Measurements from ENCODE around the gene EEA1. TPM values are rescaled to one million over a fixed set of nuclear protein-coding genes. Genes with fewer than 3 reads are reported as not detected.

Gene EEA1
- total and polyA plus RNA-seq, 2 of the 8 experiments (the other 6 are each of a cell fraction or from before 2014, with no cell fraction given) = 1.0 to 18.8 TPM

DNA sequence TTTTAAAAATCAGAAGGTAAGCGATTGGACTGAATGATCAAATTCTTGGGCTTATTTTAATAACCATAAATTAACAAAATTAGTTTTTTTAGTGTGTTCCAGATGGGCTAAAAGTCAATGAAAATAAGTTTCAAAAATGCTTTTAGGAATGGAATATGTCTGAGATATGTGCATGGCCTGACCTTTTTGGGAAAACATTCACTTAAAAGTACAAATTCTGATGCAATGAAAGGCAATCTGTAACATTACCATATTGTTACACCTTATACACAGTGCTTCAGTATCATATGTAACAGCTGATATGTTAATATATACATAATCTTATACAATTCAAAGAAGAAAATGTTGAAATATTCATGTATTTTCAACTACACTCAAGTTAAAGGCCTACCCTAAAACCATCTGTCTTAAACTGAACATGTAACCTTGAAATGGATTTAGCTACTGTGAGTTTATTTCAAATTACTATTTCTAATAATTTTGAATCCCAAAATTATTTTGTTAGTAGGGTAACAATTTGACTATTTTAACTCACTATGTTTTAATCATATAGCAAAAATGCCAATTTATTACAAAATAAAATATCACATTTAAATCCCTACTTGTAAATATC, 84.8 kb downstream of the EEA1 start:
- Histone ChIP-seq H2AFZ (ENCODE audit: low read length) (no peak overlapping the region), H3K27ac (ENCODE audit: low read depth, low read length) (no peak overlapping the region), H3K23ac (ENCODE audit: insufficient read length) (no peak overlapping the region), H3K36me3 (ENCODE audit: control insufficient read depth in 2 of 4, insufficient read depth in 4 of 4, low read length in 3 of 4) (peaks cover 0 to 3% (median 0%) of the 10 kb centered on the region in 4 experiments; a peak in 2 of 8 replicates), H3K4ac (replicated peaks; ENCODE audit: insufficient read length, low read depth, low read length) (no peak overlapping the region), H3K4me2 (ENCODE audit: insufficient read depth in 1 of 2, low read depth in 2 of 2, low read length in 2 of 2) (no peak overlapping the region), H4K91ac (replicated peaks; ENCODE audit: insufficient read length, low read length) (no peak overlapping the region), H4K8ac (ENCODE audit: extremely low read depth, insufficient read depth, low read length) (no peak overlapping the region), H3K56ac (replicated peaks; ENCODE audit: insufficient read length, low read depth, low read length) (no peak overlapping the region), H3K79me2 (ENCODE audit: control insufficient read depth in 1 of 2, insufficient read depth in 2 of 2, low read length in 2 of 2) (no peaks in the 10 kb centered on the region), H2BK15ac (ENCODE audit: low read length) (no peak overlapping the region), H3K4me3 (ENCODE audit: extremely low read depth in 1 of 4, insufficient read depth in 2 of 4, low read depth in 3 of 4, low read length in 4 of 4) (no peak overlapping the region), H3K9ac (replicated peaks in 1 of 4; ENCODE audit: extremely low read depth in 1 of 4, low read depth in 3 of 4, low read length in 3 of 4) (no peak overlapping the region), H3K4me1 (replicated peaks in 1 of 4; ENCODE audit: control insufficient read depth in 3 of 4, insufficient read depth in 4 of 4, low read length in 3 of 4) (no peaks in the 10 kb centered on the region), H3K9me3 (ENCODE audit: insufficient read depth in 2 of 2, low read depth in 1 of 2, low read length in 1 of 2) (no peaks in the 10 kb centered on the region), H2BK20ac (ENCODE audit: low read length) (no peak overlapping the region), H4K20me1 (replicated peaks in 1 of 2; ENCODE audit: control insufficient read depth in 1 of 2, insufficient read depth in 2 of 2, low read length in 2 of 2) (no peaks in the 10 kb centered on the region), H2BK120ac (replicated peaks; ENCODE audit: low read depth, low read length) (no peak overlapping the region), H2BK12ac (ENCODE audit: low read depth, low read length) (no peak overlapping the region), H2AK5ac (ENCODE audit: low read depth, low read length) (no peak overlapping the region), H3K23me2 (ENCODE audit: low read depth, low read length) (no peaks in the 10 kb centered on the region), H3K14ac (ENCODE audit: insufficient read length) (no peak overlapping the region), H4K5ac (ENCODE audit: insufficient read length, low read depth, low read length) (no peak overlapping the region), H2BK5ac (ENCODE audit: low read depth, low read length) (no peak overlapping the region), H3K18ac (ENCODE audit: extremely low read depth, low read length) (no peak overlapping the region), H3K27me3 (replicated peaks in 1 of 4; ENCODE audit: control insufficient read depth in 3 of 4, extremely low read depth in 1 of 4, insufficient read depth in 3 of 4, low read length in 3 of 4) (no peaks in the 10 kb centered on the region), H3K79me1 (ENCODE audit: low read depth, low read length) (no peaks in the 10 kb centered on the region)
- TF ChIP-seq POLR2A (IDR thresholded peaks at IDR 0.05; ENCODE audit: control extremely low read depth in 1 of 2, low read depth in 2 of 2, low read length in 2 of 2) = no peak
- no peak for TF ChIP-seq MAX (IDR thresholded peaks at IDR 0.05)
- TF ChIP-seq RBBP5 (IDR thresholded peaks at IDR 0.05; ENCODE audit: borderline replicate concordance, low read depth, low read length) = no peak
- TF ChIP-seq KDM5A (IDR thresholded peaks at IDR 0.05; ENCODE audit: low read length) = no peak
- TF ChIP-seq ATF3 (IDR thresholded peaks at IDR 0.05; ENCODE audit: insufficient read depth, low read depth, low read length) = no peak
- TF ChIP-seq FOSL1 (IDR thresholded peaks at IDR 0.05; ENCODE audit: insufficient read depth, low read depth, low read length) = no peak
- 100% methylated on average over 1 of the region's 1 CpG; no CpG with 5 or more reads in 1 of the 2 experiments for WGBS, 2 experiments (ENCODE audit: extremely low coverage in 1 of 2, insufficient coverage in 1 of 2, insufficient read length in 1 of 2, insufficient replicate concordance in 2 of 2, low coverage in 1 of 2, low lambda C conversion rate in 2 of 2, missing lambda C conversion rate in 1 of 2)
- DNase-seq (ENCODE audit: low read depth in 1 of 2, low spot score in 2 of 2) (no peak), FAIRE-seq (no peak)
- POLR2A ChIA-PET (ENCODE audit: partially characterized antibody) = no interaction called here
- CTCF ChIA-PET (ENCODE audit: partially characterized antibody) = no interaction called here

All from H1 (cell line).